H9 (cell line): ENCODE data around the gene TRABD2B. TPM values are rescaled to one million over a fixed set of nuclear protein-coding genes. Genes with fewer than 3 reads are reported as not detected.

ENCODE experiments used
- DNase-seq: peaks from one replicate; pipeline ENCODE4 v3.0.0-alpha.2; 2017
- H2AFZ ChIP-seq: one replicate; pipeline ENCODE4 v1.6.1; 2013; ENCODE audit warnings: mild to moderate bottlenecking, low read length, control low read depth, moderate library complexity
- H2AK5ac ChIP-seq: 2 replicates; pipeline ENCODE4 v1.6.1; 2013; ENCODE audit warnings: low read length, control low read depth, mixed read lengths; ENCODE audit not compliant: insufficient read length
- H2BK120ac ChIP-seq: one replicate; pipeline ENCODE4 v1.6.1; 2013; ENCODE audit warnings: low read depth, mild to moderate bottlenecking, low read length, control low read depth, inconsistent platforms; ENCODE audit not compliant: poor library complexity, severe bottlenecking
- H2BK12ac ChIP-seq: 2 replicates; pipeline ENCODE4 v1.6.1; 2013; ENCODE audit warnings: low read length, control low read depth, mixed read lengths, low read depth; ENCODE audit not compliant: insufficient read length
- H2BK15ac ChIP-seq: 2 replicates; pipeline ENCODE4 v1.6.1; 2013; ENCODE audit warnings: low read depth, low read length, control low read depth
- H2BK20ac ChIP-seq: one replicate; pipeline ENCODE4 v1.6.1; 2013; ENCODE audit warnings: low read depth, mild to moderate bottlenecking, low read length, control low read depth, inconsistent platforms; ENCODE audit not compliant: poor library complexity, severe bottlenecking
- H2BK5ac ChIP-seq: 2 replicates; pipeline ENCODE4 v1.6.1; 2013; ENCODE audit warnings: low read length, control low read depth, mixed read lengths; ENCODE audit not compliant: insufficient read length
- H3K14ac ChIP-seq: 2 replicates; pipeline ENCODE4 v1.6.1; 2013; ENCODE audit warnings: low read length, control low read depth; ENCODE audit not compliant: insufficient read depth
- H3K18ac ChIP-seq: 2 replicates; pipeline ENCODE4 v1.6.1; 2013; ENCODE audit warnings: low read depth, mild to moderate bottlenecking, mixed read lengths, low read length, control low read depth; ENCODE audit not compliant: insufficient read length
- H3K23ac ChIP-seq: 2 replicates; pipeline ENCODE4 v1.6.1; 2013; ENCODE audit warnings: low read length, control low read depth, mixed read lengths, low read depth; ENCODE audit not compliant: insufficient read length
- H3K23me2 ChIP-seq: 2 replicates; pipeline ENCODE4 v1.6.1; 2013; ENCODE audit warnings: low read depth, mild to moderate bottlenecking, mixed read lengths, low read length, control low read depth; ENCODE audit not compliant: insufficient read length, poor library complexity, severe bottlenecking
- H3K27ac ChIP-seq: 2 replicates; pipeline ENCODE4 v1.5.1; 2013; ENCODE audit warnings: low read length, control low read depth, mixed read lengths, low read depth; ENCODE audit not compliant: insufficient read length
- H3K27me3 ChIP-seq: 2 replicates; pipeline ENCODE4 v1.6.1; 2013; ENCODE audit warnings: low read length, control low read depth, inconsistent platforms; ENCODE audit not compliant: insufficient read depth
- H3K4ac ChIP-seq: 2 replicates; pipeline ENCODE4 v1.6.1; 2013; ENCODE audit warnings: low read depth, mild to moderate bottlenecking, control low read depth, inconsistent platforms, low read length, moderate library complexity
- H3K4me1 ChIP-seq: 2 replicates; pipeline ENCODE4 v1.6.1; 2013; ENCODE audit warnings: low read length, control low read depth, inconsistent platforms; ENCODE audit not compliant: insufficient read depth
- H3K4me2 ChIP-seq: 2 replicates; pipeline ENCODE4 v1.6.1; 2013; ENCODE audit warnings: low read length, control low read depth, mixed read lengths; ENCODE audit not compliant: insufficient read length, insufficient read depth
- H3K56ac ChIP-seq: 2 replicates; pipeline ENCODE4 v1.6.1; 2013; ENCODE audit warnings: low read depth, mild to moderate bottlenecking, mixed read lengths, low read length, control low read depth; ENCODE audit not compliant: insufficient read length
- H3K79me1 ChIP-seq: 2 replicates; pipeline ENCODE4 v1.6.1; 2013; ENCODE audit warnings: low read depth, mild to moderate bottlenecking, moderate library complexity, low read length, control low read depth, inconsistent platforms; ENCODE audit not compliant: insufficient read depth, poor library complexity, severe bottlenecking
- H3K79me2 ChIP-seq: 2 replicates; pipeline ENCODE4 v1.6.1; 2013; ENCODE audit warnings: low read length, control low read depth, inconsistent platforms; ENCODE audit not compliant: insufficient read depth
- H3K9ac ChIP-seq: 2 replicates; pipeline ENCODE4 v1.6.1; 2013; ENCODE audit warnings: low read length, control low read depth, mixed read lengths; ENCODE audit not compliant: insufficient read length; ENCODE audit errors: extremely low read depth
- H3K9me3 ChIP-seq: one replicate; pipeline ENCODE4 v1.6.1; 2013; ENCODE audit warnings: low read depth, low read length, inconsistent platforms; ENCODE audit not compliant: control insufficient read depth
- H3T11ph ChIP-seq: one replicate; pipeline ENCODE4 v1.6.1; 2013; ENCODE audit warnings: mild to moderate bottlenecking, low read length, control low read depth, inconsistent platforms
- H4K20me1 ChIP-seq: one replicate; pipeline ENCODE4 v1.6.1; 2013; ENCODE audit not compliant: control insufficient read depth, insufficient read length, insufficient read depth
- H4K5ac ChIP-seq: 2 replicates; pipeline ENCODE4 v1.6.1; 2013; ENCODE audit warnings: low read depth, mild to moderate bottlenecking, mixed read lengths, low read length, control low read depth; ENCODE audit not compliant: insufficient read length
- H4K8ac ChIP-seq: replicated peaks from 2 replicates; pipeline ENCODE4 v1.6.1; 2013; ENCODE audit warnings: low read length, control low read depth, mixed read lengths, low read depth; ENCODE audit not compliant: insufficient read length
- H4K91ac ChIP-seq: 2 replicates; pipeline ENCODE4 v1.6.1; 2013; ENCODE audit warnings: low read depth, mild to moderate bottlenecking, moderate library complexity, mixed read lengths, low read length, control low read depth; ENCODE audit not compliant: insufficient read length
- H3K27ac Mint-ChIP-seq, 3 experiments: 2 replicates in 2 of 3; 3 replicates in 1 of 3; pipeline ENCODE4 v1.8.0; 2020 to 2021; ENCODE audit warnings: mixed read lengths in 3 of 3, mild to moderate bottlenecking in 1 of 3, moderate library complexity in 1 of 3
- H3K27me3 Mint-ChIP-seq: 2 replicates; pipeline ENCODE4 v1.8.0; 2021; ENCODE audit warnings: low read depth, mild to moderate bottlenecking, moderate library complexity, mixed read lengths
- H3K36me3 Mint-ChIP-seq, 3 experiments: 2 replicates in 2 of 3; 3 replicates in 1 of 3; pipeline ENCODE4 v1.8.0; 2020 to 2021; ENCODE audit warnings: low read depth in 3 of 3, mixed read lengths in 3 of 3; ENCODE audit not compliant: insufficient read depth in 1 of 3
- H3K4me1 Mint-ChIP-seq, 2 experiments: 2 replicates each; pipeline ENCODE4 v1.8.0; 2020; ENCODE audit warnings: mixed read lengths in 2 of 2
- H3K4me3 Mint-ChIP-seq, 2 experiments: 2 replicates in 1 of 2; 3 replicates in 1 of 2; pipeline ENCODE4 v1.8.0; 2020 to 2021; ENCODE audit warnings: mild to moderate bottlenecking in 2 of 2, mixed read lengths in 2 of 2, moderate library complexity in 1 of 2
- H3K9me3 Mint-ChIP-seq, 2 experiments: 2 replicates in 1 of 2; 3 replicates in 1 of 2; pipeline ENCODE4 v1.8.0; 2020; ENCODE audit warnings: mild to moderate bottlenecking in 2 of 2, mixed read lengths in 2 of 2, moderate library complexity in 1 of 2
- CTCF ChIP-seq: fragments of 200-600 bp; sonication (generic); conservative IDR thresholded peaks from 3 replicates; pipeline ENCODE4 v1.8.0; 2021; ENCODE audit warnings: antibody characterized with exemption, mild to moderate bottlenecking
- WGBS: extraction: QIAGEN DNeasy Blood & Tissue Kit; methylation state at CpG from one replicate; pipeline ENCODE4 v1.1.7; 2013; ENCODE audit warnings: missing lambda C conversion rate, low lambda C conversion rate, mixed read lengths; ENCODE audit not compliant: insufficient read length; ENCODE audit errors: extremely low coverage; 5-methylcytosine and 5-hydroxymethylcytosine counted together
- total RNA-seq: library from RNA; stranded (reverse); gene quantifications from 2 replicates; pipeline ENCODE4 v1.2.1, GENCODE V29; 2021

Gene TRABD2B
- total RNA-seq, 1 experiment from 2014 or later: 2.3 TPM

GRCh38 chr1:48002142-48002541 is 5.0 kb upstream of the TRABD2B start:
- no peak overlapping the region for H3K4me2 ChIP-seq

More at GRCh38 chr1:48002142-48002541, 5.0 kb upstream of the TRABD2B start:
- Mint-ChIP-seq H3K27ac (no peak overlapping the region), H3K27me3 (peaks cover 33% of the 10 kb centered on the region), H3K9me3 (no peaks in the 10 kb centered on the region; a peak in 1 of 5 replicates), H3K4me3 (no peak overlapping the region), H3K4me1 (peaks cover 28 to 31% of the 10 kb centered on the region in 2 experiments), H3K36me3 (no peaks in the 10 kb centered on the region; a peak in 1 of 7 replicates)
- Histone ChIP-seq H4K5ac (no peak overlapping the region), H3K27ac (no peak overlapping the region), H2AK5ac (no peak overlapping the region), H2BK12ac (no peak overlapping the region), H2BK120ac (no peak overlapping the region), H2AFZ (no peak overlapping the region), H3K23ac (no peak overlapping the region), H3K27me3 (peaks cover 15% of the 10 kb centered on the region; the same call in 1 of the 2 replicates), H3K79me2 (no peaks in the 10 kb centered on the region), H3K9me3 (no peaks in the 10 kb centered on the region), H2BK20ac (no peak overlapping the region), H3T11ph (no peak overlapping the region), H2BK5ac (no peak overlapping the region), H3K9ac (no peak overlapping the region), H3K79me1 (no peaks in the 10 kb centered on the region), H3K14ac (no peak overlapping the region), H3K4me1 (peaks cover 9% of the 10 kb centered on the region; the same call in 1 of the 2 replicates), H4K8ac (no peak overlapping the region), H4K20me1 (no peaks in the 10 kb centered on the region), H4K91ac (no peak overlapping the region), H3K18ac (no peak overlapping the region), H2BK15ac (no peak overlapping the region), H3K4ac (no peak overlapping the region), H3K56ac (no peak overlapping the region), H3K23me2 (no peaks in the 10 kb centered on the region)
- WGBS: no CpG with 5 or more reads among the region's 2 CpGs
- DNase-seq: no peak
- no peak for TF ChIP-seq CTCF
